GM12874 (cell line): ENCODE measurements around the gene TMEM235.

Experiments used
- TF ChIP-seq, protein P1 (sequence below): IDR thresholded peaks from 2 replicates; pipeline ENCODE4 v1.5.1; 2011; ENCODE audit warnings: low read depth, mild to moderate bottlenecking, control low read depth, low read length, moderate library complexity; ENCODE audit not compliant: insufficient read depth

The TMEM235 gene

DNA sequence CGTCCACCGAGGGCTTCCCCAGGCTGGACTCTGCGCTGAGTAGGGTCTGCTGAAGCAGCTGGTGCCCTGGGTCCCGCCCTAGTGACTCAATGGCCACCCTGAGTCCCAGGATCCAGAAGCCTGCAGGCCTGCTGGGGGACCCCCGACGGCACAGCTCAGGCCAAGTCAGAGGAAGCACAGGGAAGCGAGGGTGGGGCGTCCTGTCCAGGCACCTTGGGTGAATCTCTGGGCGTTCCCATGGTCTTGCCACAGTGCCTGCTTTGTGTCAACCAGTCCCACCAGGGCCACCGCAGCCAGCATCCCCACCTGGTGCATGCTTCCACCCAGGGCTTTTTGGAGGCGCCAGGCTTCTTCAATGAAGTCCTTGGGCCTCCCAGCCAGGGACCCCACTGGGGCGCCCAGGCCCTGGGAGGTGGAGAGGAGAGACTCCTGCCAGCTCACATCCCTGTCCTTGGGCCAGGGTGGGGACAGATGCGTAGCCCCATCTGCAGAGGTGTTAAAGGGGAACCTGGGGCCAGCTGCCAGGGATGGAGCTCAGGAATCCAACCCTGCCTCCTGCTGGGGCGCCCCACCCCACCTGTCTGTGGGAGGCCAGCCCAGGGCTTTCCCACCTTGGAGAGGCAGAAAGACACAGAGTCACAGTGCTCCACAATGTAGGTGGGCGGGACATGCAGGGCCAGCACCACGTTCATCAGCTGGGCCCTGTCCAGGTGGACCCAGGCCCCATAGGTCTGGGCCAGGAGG, 17.8 kb downstream of the TMEM235 start:
- TF ChIP-seq, protein P1, sequence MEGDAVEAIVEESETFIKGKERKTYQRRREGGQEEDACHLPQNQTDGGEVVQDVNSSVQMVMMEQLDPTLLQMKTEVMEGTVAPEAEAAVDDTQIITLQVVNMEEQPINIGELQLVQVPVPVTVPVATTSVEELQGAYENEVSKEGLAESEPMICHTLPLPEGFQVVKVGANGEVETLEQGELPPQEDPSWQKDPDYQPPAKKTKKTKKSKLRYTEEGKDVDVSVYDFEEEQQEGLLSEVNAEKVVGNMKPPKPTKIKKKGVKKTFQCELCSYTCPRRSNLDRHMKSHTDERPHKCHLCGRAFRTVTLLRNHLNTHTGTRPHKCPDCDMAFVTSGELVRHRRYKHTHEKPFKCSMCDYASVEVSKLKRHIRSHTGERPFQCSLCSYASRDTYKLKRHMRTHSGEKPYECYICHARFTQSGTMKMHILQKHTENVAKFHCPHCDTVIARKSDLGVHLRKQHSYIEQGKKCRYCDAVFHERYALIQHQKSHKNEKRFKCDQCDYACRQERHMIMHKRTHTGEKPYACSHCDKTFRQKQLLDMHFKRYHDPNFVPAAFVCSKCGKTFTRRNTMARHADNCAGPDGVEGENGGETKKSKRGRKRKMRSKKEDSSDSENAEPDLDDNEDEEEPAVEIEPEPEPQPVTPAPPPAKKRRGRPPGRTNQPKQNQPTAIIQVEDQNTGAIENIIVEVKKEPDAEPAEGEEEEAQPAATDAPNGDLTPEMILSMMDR, result no peak

GRCh38 chr17:78249818-78250806, 18.7 kb downstream of the TMEM235 start:
- TF ChIP-seq, protein P1, result no peak

DNA sequence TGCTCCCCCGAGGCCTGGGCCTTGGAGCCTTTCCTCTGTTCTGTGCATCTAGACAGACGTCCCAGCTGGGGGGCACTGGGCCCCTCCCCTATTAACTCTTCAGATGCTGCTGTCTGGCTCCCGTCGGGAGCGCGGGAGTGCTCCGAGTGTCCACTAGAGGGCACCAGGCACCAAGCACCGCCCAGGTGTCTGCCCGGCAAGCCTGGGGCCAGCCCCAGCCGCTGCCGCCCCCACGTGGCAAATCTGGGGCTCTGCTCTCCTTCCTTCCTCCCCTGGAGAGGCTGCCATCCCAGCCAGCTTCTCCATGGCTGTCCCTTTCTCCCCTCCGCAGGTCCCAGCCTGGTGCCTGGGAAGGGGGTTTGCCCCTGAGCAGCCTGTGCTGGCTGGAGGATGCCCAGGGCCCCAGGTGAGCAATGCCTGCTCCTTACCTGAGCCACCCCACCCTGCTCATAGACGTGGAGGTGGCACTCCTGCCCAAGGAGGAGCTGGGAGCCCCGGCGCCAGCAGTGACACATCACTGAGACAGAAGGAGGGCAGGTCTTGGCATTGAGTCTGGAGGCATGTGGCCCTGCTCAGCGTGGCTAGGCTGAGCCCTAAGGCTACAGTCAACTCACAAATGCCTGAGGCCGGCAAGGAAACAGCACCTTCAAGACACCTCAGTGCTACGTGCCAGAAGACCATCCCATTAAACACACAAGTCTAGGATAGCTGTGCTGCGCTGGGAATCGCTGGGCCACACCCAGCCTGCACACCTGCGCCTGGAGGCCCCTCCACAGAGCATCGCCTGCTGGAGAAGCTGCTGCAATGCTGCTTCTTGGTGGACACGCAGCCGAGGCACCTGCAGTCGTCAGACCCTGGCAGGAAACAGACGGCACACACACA, 19.7 kb downstream of the TMEM235 start:
- TF ChIP-seq, protein P1, result peak; percentile 100

DNA sequence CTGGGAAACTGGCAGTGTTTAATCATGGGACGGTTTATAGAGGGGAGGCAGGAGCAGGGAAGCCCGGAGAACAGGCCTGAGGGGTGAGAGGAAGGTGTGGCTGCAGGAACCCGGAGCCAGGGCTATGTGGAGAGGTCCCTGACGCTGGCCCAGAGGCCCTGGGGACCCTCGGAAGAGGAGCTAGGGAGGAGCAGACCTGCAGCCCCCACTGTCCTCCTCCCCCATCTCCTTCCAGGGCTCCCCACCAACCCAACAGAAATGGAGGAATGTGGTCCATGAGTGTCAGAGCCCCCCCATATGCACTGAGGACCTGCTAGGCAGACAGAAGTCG, 20.3 kb downstream of the TMEM235 start:
- TF ChIP-seq, protein P1, result no peak

GRCh38 chr17:78252111-78252634, 20.7 kb downstream of the TMEM235 start:
- TF ChIP-seq, protein P1, result no peak

GRCh38 chr17:78252701-78253635, 21.5 kb downstream of the TMEM235 start:
- TF ChIP-seq, protein P1, result no peak
